ENCODE data around the gene DMPK. TPM values are rescaled to one million over a fixed set of nuclear protein-coding genes. Genes with fewer than 3 reads are reported as not detected.
"Not testable (repeated sequence)": the region's sequence is repeated elsewhere in the genome, so short reads cannot be mapped to it uniquely, and the experiment has no call there.

Gene DMPK
- polyA plus RNA-seq, 1 of the 3 experiments (the other 2 are of a cell fraction), result 92.2 TPM

DNA sequence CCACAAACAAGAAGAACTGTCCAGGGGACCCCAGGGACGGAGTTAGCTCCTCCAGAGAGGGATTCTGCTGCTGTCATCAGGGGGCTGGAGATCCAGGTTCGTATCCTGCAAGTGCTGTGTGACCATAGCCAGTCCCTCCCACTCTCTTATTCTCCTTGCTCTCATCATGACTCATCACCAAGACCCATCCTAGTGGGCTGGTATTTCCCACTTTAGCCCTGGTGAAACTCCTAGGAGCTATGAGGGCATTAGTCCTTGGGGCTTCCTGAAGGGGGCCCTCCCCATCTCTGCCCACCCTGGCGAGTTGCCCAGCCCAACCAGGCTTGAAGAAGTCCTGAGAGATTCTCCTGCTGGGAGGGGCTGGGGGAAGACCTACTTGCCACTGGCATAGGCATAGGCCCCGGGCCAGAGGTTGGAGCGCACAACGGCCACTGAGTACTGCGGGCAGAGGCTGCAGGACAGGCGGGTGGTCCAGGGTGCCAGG lies 17.8 kb upstream of the DMPK start:
- Histone ChIP-seq H3K9me3 (no peaks in the 10 kb centered on the region), H3F3A (replicated peaks; ENCODE audit: insufficient read depth) (no peaks in the 10 kb centered on the region), H3K27ac (ENCODE audit: low read depth in 2 of 2, low read length in 1 of 2) (no peak overlapping the region), H4K20me1 (ENCODE audit: insufficient read depth) (no peaks in the 10 kb centered on the region), H3K36me3 (replicated peaks in 1 of 2; ENCODE audit: control insufficient read depth in 1 of 2, insufficient read depth in 2 of 2, low read length in 1 of 2) (no peaks in the 10 kb centered on the region), H3K4me3 (ENCODE audit: low read depth in 2 of 2, low read length in 1 of 2) (no peak overlapping the region), H3K4me2 (no peak overlapping the region), H3K9ac (no peak overlapping the region), H3K9me2 (no peaks in the 10 kb centered on the region), H3K27me3 (ENCODE audit: insufficient read depth) (no peaks in the 10 kb centered on the region), H3K79me2 (ENCODE audit: insufficient read depth) (no peaks in the 10 kb centered on the region), H2AFZ (ENCODE audit: low read depth) (no peak overlapping the region), H3K4me1 (ENCODE audit: control insufficient read depth in 1 of 2, insufficient read depth in 2 of 2, low read depth in 1 of 2, low read length in 1 of 2) (peaks cover 2 to 3% of the 10 kb centered on the region in 2 experiments; a peak in 2 of 4 replicates)
- WGBS (ENCODE audit: low lambda C conversion rate), result 89% methylated on average over 7 of the region's 8 CpGs
- POLR2A ChIA-PET, result interaction anchor here (2.7 kb wide), 1 partner anchor 30 kb away, joined by 19 read pairs; the partner anchor contains the start of gene SIX5
- no peak for TF ChIP-seq TEAD4 (IDR thresholded peaks at IDR 0.05; ENCODE audit: borderline replicate concordance, insufficient read depth)
- peak; percentile 38; the same call in 1 of the 2 replicates for TF ChIP-seq FOSL2 (IDR thresholded peaks at IDR 0.05; ENCODE audit: borderline replicate concordance, low read depth)
- DNase-seq, result no peak
- CTCF ChIA-PET, result interaction anchor here (0.9 to 7.3 kb wide), 15 partner anchors 8 to 184 kb away, joined by 3 to 100 read pairs (median 5); partner anchors contain the start of genes DMPK, FOXA3, RSPH6A and SIX5

- not testable (repeated sequence) for H3K4me1 ChIP-seq (ENCODE audit: control insufficient read depth in 1 of 2, insufficient read depth in 2 of 2, low read depth in 1 of 2, low read length in 1 of 2); H4K20me1 ChIP-seq (ENCODE audit: insufficient read depth); H3F3A ChIP-seq (replicated peaks; ENCODE audit: insufficient read depth); H3K27me3 ChIP-seq (ENCODE audit: insufficient read depth); H3K36me3 ChIP-seq (replicated peaks in 1 of 2; ENCODE audit: control insufficient read depth in 1 of 2, insufficient read depth in 2 of 2, low read length in 1 of 2); H3K4me2 ChIP-seq; H3K9me3 ChIP-seq; H3K27ac ChIP-seq (ENCODE audit: low read depth in 2 of 2, low read length in 1 of 2); H3K4me3 ChIP-seq (ENCODE audit: low read depth in 2 of 2, low read length in 1 of 2); H2AFZ ChIP-seq (ENCODE audit: low read depth); H3K9ac ChIP-seq; DNase-seq; H3K9me2 ChIP-seq; H3K79me2 ChIP-seq (ENCODE audit: insufficient read depth)
- ChIA-PET POLR2A (interaction anchor here (2.7 kb wide), 1 partner anchor 30 kb away, joined by 19 read pairs; the partner anchor contains the start of gene SIX5), CTCF (interaction anchor here (0.6 to 7.3 kb wide), 26 partner anchors 9 to 183 kb away, joined by 3 to 100 read pairs (median 4); partner anchors contain the start of genes DMPK, FOXA3, RSPH6A and SIX5)
- WGBS (ENCODE audit: low lambda C conversion rate), result 91% methylated on average over 5 of the region's 5 CpGs
Measured at GRCh38 chr19:45799541-45799940, 17.3 kb upstream of the DMPK start.

GRCh38 chr19:45798995-45799517 lies 16.8 kb upstream of the DMPK start:
- 10% methylated on average over 10 of the region's 10 CpGs for WGBS (ENCODE audit: low lambda C conversion rate)
- H3F3A ChIP-seq (replicated peaks; ENCODE audit: insufficient read depth), result no peaks in the 10 kb centered on the region
- 0 out of 2 replicates have a peak overlapping the region, but pooled peaks have one; percentile 57 for H2AFZ ChIP-seq (ENCODE audit: low read depth)
- peak; percentile 91 for DNase-seq
- H3K4me1 ChIP-seq (ENCODE audit: control insufficient read depth in 1 of 2, insufficient read depth in 2 of 2, low read depth in 1 of 2, low read length in 1 of 2), result peaks cover 2 to 3% of the 10 kb centered on the region in 2 experiments; a peak in 2 of 4 replicates
- peak overlapping the region; percentile 41; the same call in 1 of the 2 replicates for H3K4me2 ChIP-seq
- ChIA-PET CTCF (interaction anchor here (0.6 to 7.3 kb wide), 28 partner anchors 8 to 183 kb away, joined by 3 to 100 read pairs (median 4); partner anchors contain the start of genes DMPK, FOXA3, RSPH6A and SIX5), POLR2A (interaction anchor here (2.7 kb wide), 1 partner anchor 29 kb away, joined by 19 read pairs; the partner anchor contains the start of gene SIX5)
- TF ChIP-seq, protein P1, sequence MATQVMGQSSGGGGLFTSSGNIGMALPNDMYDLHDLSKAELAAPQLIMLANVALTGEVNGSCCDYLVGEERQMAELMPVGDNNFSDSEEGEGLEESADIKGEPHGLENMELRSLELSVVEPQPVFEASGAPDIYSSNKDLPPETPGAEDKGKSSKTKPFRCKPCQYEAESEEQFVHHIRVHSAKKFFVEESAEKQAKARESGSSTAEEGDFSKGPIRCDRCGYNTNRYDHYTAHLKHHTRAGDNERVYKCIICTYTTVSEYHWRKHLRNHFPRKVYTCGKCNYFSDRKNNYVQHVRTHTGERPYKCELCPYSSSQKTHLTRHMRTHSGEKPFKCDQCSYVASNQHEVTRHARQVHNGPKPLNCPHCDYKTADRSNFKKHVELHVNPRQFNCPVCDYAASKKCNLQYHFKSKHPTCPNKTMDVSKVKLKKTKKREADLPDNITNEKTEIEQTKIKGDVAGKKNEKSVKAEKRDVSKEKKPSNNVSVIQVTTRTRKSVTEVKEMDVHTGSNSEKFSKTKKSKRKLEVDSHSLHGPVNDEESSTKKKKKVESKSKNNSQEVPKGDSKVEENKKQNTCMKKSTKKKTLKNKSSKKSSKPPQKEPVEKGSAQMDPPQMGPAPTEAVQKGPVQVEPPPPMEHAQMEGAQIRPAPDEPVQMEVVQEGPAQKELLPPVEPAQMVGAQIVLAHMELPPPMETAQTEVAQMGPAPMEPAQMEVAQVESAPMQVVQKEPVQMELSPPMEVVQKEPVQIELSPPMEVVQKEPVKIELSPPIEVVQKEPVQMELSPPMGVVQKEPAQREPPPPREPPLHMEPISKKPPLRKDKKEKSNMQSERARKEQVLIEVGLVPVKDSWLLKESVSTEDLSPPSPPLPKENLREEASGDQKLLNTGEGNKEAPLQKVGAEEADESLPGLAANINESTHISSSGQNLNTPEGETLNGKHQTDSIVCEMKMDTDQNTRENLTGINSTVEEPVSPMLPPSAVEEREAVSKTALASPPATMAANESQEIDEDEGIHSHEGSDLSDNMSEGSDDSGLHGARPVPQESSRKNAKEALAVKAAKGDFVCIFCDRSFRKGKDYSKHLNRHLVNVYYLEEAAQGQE (IDR thresholded peaks at IDR 0.05; ENCODE audit: low read depth, low read length), result 0 out of 2 replicates have a peak, but pooled peaks have one; percentile 16
- TF ChIP-seq FOSL2 (IDR thresholded peaks at IDR 0.05; ENCODE audit: borderline replicate concordance, low read depth) (peak; percentile 17; the same call in 1 of the 2 replicates), RAD21 (IDR thresholded peaks at IDR 0.05; ENCODE audit: low read length) (peak; percentile 71), ELF1 (IDR thresholded peaks at IDR 0.05) (no peak), YY1 (IDR thresholded peaks at IDR 0.05; ENCODE audit: low read depth) (no peak), TEAD4 (IDR thresholded peaks at IDR 0.05; ENCODE audit: borderline replicate concordance, insufficient read depth) (no peak), SMC3 (IDR thresholded peaks at IDR 0.05; ENCODE audit: low read depth, low read length) (peak; percentile 78), FOXM1 (IDR thresholded peaks at IDR 0.05; ENCODE audit: low read depth) (no peak), EP300 (IDR thresholded peaks at IDR 0.05; ENCODE audit: borderline replicate concordance in 1 of 2, low read depth in 1 of 2, low read length in 1 of 2) (no peak), GABPA (IDR thresholded peaks at IDR 0.05; ENCODE audit: low read depth) (no peak), RXRA (IDR thresholded peaks at IDR 0.05; ENCODE audit: borderline replicate concordance, low read depth) (no peak), NFIC (IDR thresholded peaks at IDR 0.05; ENCODE audit: borderline replicate concordance) (no peak)
- TF ChIP-seq, protein P2, sequence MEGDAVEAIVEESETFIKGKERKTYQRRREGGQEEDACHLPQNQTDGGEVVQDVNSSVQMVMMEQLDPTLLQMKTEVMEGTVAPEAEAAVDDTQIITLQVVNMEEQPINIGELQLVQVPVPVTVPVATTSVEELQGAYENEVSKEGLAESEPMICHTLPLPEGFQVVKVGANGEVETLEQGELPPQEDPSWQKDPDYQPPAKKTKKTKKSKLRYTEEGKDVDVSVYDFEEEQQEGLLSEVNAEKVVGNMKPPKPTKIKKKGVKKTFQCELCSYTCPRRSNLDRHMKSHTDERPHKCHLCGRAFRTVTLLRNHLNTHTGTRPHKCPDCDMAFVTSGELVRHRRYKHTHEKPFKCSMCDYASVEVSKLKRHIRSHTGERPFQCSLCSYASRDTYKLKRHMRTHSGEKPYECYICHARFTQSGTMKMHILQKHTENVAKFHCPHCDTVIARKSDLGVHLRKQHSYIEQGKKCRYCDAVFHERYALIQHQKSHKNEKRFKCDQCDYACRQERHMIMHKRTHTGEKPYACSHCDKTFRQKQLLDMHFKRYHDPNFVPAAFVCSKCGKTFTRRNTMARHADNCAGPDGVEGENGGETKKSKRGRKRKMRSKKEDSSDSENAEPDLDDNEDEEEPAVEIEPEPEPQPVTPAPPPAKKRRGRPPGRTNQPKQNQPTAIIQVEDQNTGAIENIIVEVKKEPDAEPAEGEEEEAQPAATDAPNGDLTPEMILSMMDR (IDR thresholded peaks at IDR 0.05), result peak; percentile 87
- no peaks in the 10 kb centered on the region for H3K79me2 ChIP-seq (ENCODE audit: insufficient read depth)
- no peaks in the 10 kb centered on the region for H3K27me3 ChIP-seq (ENCODE audit: insufficient read depth)
- H3K27ac ChIP-seq (ENCODE audit: low read depth in 2 of 2, low read length in 1 of 2), result peak overlapping the region in 1 of 2 experiments; percentile 25; a peak in 1 of 4 replicates
- H4K20me1 ChIP-seq (ENCODE audit: insufficient read depth), result no peaks in the 10 kb centered on the region
- H3K4me3 ChIP-seq (ENCODE audit: low read depth in 2 of 2, low read length in 1 of 2), result no peak overlapping the region
- no peak overlapping the region for H3K9ac ChIP-seq
- no peaks in the 10 kb centered on the region for H3K36me3 ChIP-seq (replicated peaks in 1 of 2; ENCODE audit: control insufficient read depth in 1 of 2, insufficient read depth in 2 of 2, low read length in 1 of 2)
- no peaks in the 10 kb centered on the region for H3K9me3 ChIP-seq
- H3K9me2 ChIP-seq, result no peaks in the 10 kb centered on the region
